Measurements from ENCODE around the gene PSMD3. TPM values are rescaled to one million over a fixed set of nuclear protein-coding genes. Genes with fewer than 3 reads are reported as not detected.

PSMD3 gene
- total RNA-seq, 1 donor from 2014 or later = 94.2 TPM

Small RNAs within 50 kb of the gene (microRNA-seq; reads per million reads assigned to microRNA genes)
- not detected for gene MIR6884 (ENCODE audit: borderline number of aligned reads)

Other genes starting within 250 kb of the PSMD3 start
- 0.29 TPM for gene GRB7, start 242.9 kb upstream of the PSMD3 start, total RNA-seq
- 1.3 TPM for gene IKZF3, start 116.5 kb upstream of the PSMD3 start, total RNA-seq
- gene ZPBP2, start 112.6 kb upstream of the PSMD3 start, total RNA-seq = not detected
- 15.3 TPM for gene GSDMB, start 62.2 kb upstream of the PSMD3 start, total RNA-seq
- gene ORMDL3, start 53.2 kb upstream of the PSMD3 start, total RNA-seq = 191 TPM
- not detected for gene LRRC3C, start 53.1 kb upstream of the PSMD3 start, total RNA-seq
- gene GSDMA, start 17.8 kb upstream of the PSMD3 start, total RNA-seq = 2.2 TPM
- gene CSF3, start 34.6 kb downstream of the PSMD3 start, total RNA-seq = 35.9 TPM
- 72.2 TPM for gene MED24, start 73.6 kb downstream of the PSMD3 start, total RNA-seq
- gene THRA, start 82.2 kb downstream of the PSMD3 start, total RNA-seq = 74.7 TPM
- 15.5 TPM for gene NR1D1, start 119.8 kb downstream of the PSMD3 start, total RNA-seq
- 77.0 TPM for gene MSL1, start 141.2 kb downstream of the PSMD3 start, total RNA-seq
- gene CASC3, start 159.7 kb downstream of the PSMD3 start, total RNA-seq = 84.4 TPM
- 10.1 TPM for gene RAPGEFL1, start 196.7 kb downstream of the PSMD3 start, total RNA-seq
- 29.5 TPM for gene WIPF2, start 238.5 kb downstream of the PSMD3 start, total RNA-seq